AG20443 (cell line): ENCODE measurements around the gene OSBPL1A.

Experiments used
- DNase-seq: peaks from one replicate; pipeline ENCODE4 v3.0.0; 2012; ENCODE audit warnings: low spot score, mixed read lengths

Gene OSBPL1A

GRCh38 chr18:24267878-24268277, 129.7 kb downstream of the OSBPL1A start:
- DNase-seq, result no peak

GRCh38 chr18:24266131-24266530, 131.5 kb downstream of the OSBPL1A start:
- DNase-seq, result no peak

GRCh38 chr18:24265502-24266064, 132.0 kb downstream of the OSBPL1A start:
- no peak for DNase-seq

GRCh38 chr18:24263050-24263449, 134.6 kb downstream of the OSBPL1A start:
- no peak for DNase-seq

GRCh38 chr18:24262087-24262486, 135.5 kb downstream of the OSBPL1A start:
- DNase-seq, result no peak

- DNase-seq, result no peak
Observed at GRCh38 chr18:24259869-24260641, 137.6 kb downstream of the OSBPL1A start.

GRCh38 chr18:24254071-24254470, 143.6 kb downstream of the OSBPL1A start:
- no peak for DNase-seq

GRCh38 chr18:24249716-24250115, 147.9 kb downstream of the OSBPL1A start:
- DNase-seq, result no peak

- DNase-seq, result no peak
Observed at GRCh38 chr18:24248359-24248758, 149.3 kb downstream of the OSBPL1A start.

GRCh38 chr18:24246143-24246542, 151.5 kb downstream of the OSBPL1A start:
- no peak for DNase-seq

- DNase-seq, result no peak
Observed at GRCh38 chr18:24244698-24245097, 152.9 kb downstream of the OSBPL1A start.

GRCh38 chr18:24243677-24244076, 153.9 kb downstream of the OSBPL1A start:
- no peak for DNase-seq

GRCh38 chr18:24239341-24239740, 158.3 kb downstream of the OSBPL1A start:
- no peak for DNase-seq

- no peak for DNase-seq
Observed at GRCh38 chr18:24238387-24238786, 159.2 kb downstream of the OSBPL1A start.

GRCh38 chr18:24234850-24235418, 162.7 kb downstream of the OSBPL1A start:
- no peak for DNase-seq

GRCh38 chr18:24234330-24234729, 163.3 kb downstream of the OSBPL1A start:
- no peak for DNase-seq

GRCh38 chr18:24232800-24233199, 164.8 kb downstream of the OSBPL1A start:
- no peak for DNase-seq

- peak; percentile 40 for DNase-seq
Observed at GRCh38 chr18:24231773-24232735, 165.6 kb downstream of the OSBPL1A start.

GRCh38 chr18:24230766-24231165, 166.9 kb downstream of the OSBPL1A start:
- DNase-seq, result no peak

GRCh38 chr18:24228667-24229041, 169.0 kb downstream of the OSBPL1A start:
- no peak for DNase-seq

GRCh38 chr18:24227977-24228666, 169.5 kb downstream of the OSBPL1A start:
- DNase-seq, result peak; percentile 72

GRCh38 chr18:24220318-24220688, 177.3 kb downstream of the OSBPL1A start:
- no peak for DNase-seq
